Activated CD8-positive, alpha-beta memory T cell treated with anti-CD3 and anti-CD28 coated beads for 36 hours (primary cell): ENCODE data around the gene GLI2. TPM values are rescaled to one million over a fixed set of nuclear protein-coding genes. Genes with fewer than 3 reads are reported as not detected.

Experiments used
- CTCF ChIA-PET: fragments of 350-600 bp; sonication (Branson Sonifier 250); formaldehyde crosslinking; loops from one replicate; lab custom pipeline; 2021; ENCODE audit warnings: antibody characterized with exemption; lab: Charles Lee
- POLR2A ChIA-PET: fragments of 350-600 bp; sonication (Branson Sonifier 250); formaldehyde crosslinking; loops from one replicate; lab custom pipeline; 2021; ENCODE audit warnings: antibody characterized with exemption; lab: Charles Lee
- total RNA-seq, 2 experiments: library from RNA; stranded (reverse); gene quantifications; one replicate each; pipeline ENCODE4 v1.2.3, GENCODE V29; 2021

The GLI2 gene
- total RNA-seq, 2 experiments from 2014 or later, result not detected

GRCh38 chr2:120734930-120735651 lies 577 bp upstream of the GLI2 start:
- POLR2A ChIA-PET, result no interaction called here

GRCh38 chr2:120736202-120736623 lies 545 bp downstream of the GLI2 start:
- ChIA-PET POLR2A (no interaction called here), CTCF (no interaction called here)

More at GRCh38 chr2:120734930-120735651, 577 bp upstream of the GLI2 start:
- CTCF ChIA-PET, result no interaction called here

- ChIA-PET CTCF (no interaction called here), POLR2A (no interaction called here)
Observed at GRCh38 chr2:120736624-120737339, 1.1 kb downstream of the GLI2 start.

- ChIA-PET CTCF (no interaction called here), POLR2A (no interaction called here)
Observed at GRCh38 chr2:120737340-120738101, 1.9 kb downstream of the GLI2 start.

- POLR2A ChIA-PET, result no interaction called here
- CTCF ChIA-PET, result no interaction called here
Observed at GRCh38 chr2:120738117-120738516, 2.4 kb downstream of the GLI2 start.

- POLR2A ChIA-PET, result no interaction called here
- CTCF ChIA-PET, result no interaction called here
Observed at GRCh38 chr2:120738786-120739437, 3.2 kb downstream of the GLI2 start.

GRCh38 chr2:120739438-120740090 lies 3.9 kb downstream of the GLI2 start:
- ChIA-PET CTCF (no interaction called here), POLR2A (no interaction called here)

GRCh38 chr2:120740375-120740764 lies 4.7 kb downstream of the GLI2 start:
- CTCF ChIA-PET, result no interaction called here
- POLR2A ChIA-PET, result no interaction called here

- ChIA-PET CTCF (no interaction called here), POLR2A (no interaction called here)
Observed at GRCh38 chr2:120740765-120741524, 5.3 kb downstream of the GLI2 start.

GRCh38 chr2:120741571-120742561 lies 6.2 kb downstream of the GLI2 start:
- ChIA-PET POLR2A (no interaction called here), CTCF (no interaction called here)

GRCh38 chr2:120743657-120744056 lies 8.0 kb downstream of the GLI2 start:
- ChIA-PET CTCF (no interaction called here), POLR2A (no interaction called here)

GRCh38 chr2:120744817-120745216 lies 9.1 kb downstream of the GLI2 start:
- POLR2A ChIA-PET, result no interaction called here

GRCh38 chr2:120745420-120746111 lies 9.9 kb downstream of the GLI2 start:
- POLR2A ChIA-PET, result no interaction called here
- CTCF ChIA-PET, result no interaction called here

More at GRCh38 chr2:120744817-120745216, 9.1 kb downstream of the GLI2 start:
- CTCF ChIA-PET, result no interaction called here

- POLR2A ChIA-PET, result no interaction called here
- CTCF ChIA-PET, result no interaction called here
Observed at GRCh38 chr2:120746144-120746543, 10.5 kb downstream of the GLI2 start.

GRCh38 chr2:120747281-120747680 lies 11.6 kb downstream of the GLI2 start:
- CTCF ChIA-PET, result no interaction called here

GRCh38 chr2:120747706-120748105 lies 12.0 kb downstream of the GLI2 start:
- ChIA-PET CTCF (interaction anchor here (0.6 kb wide), 1 partner anchor 17 kb away, joined by 3 read pairs; no protein-coding TSS in a partner anchor), POLR2A (no interaction called here)

More at GRCh38 chr2:120747281-120747680, 11.6 kb downstream of the GLI2 start:
- POLR2A ChIA-PET, result no interaction called here

- ChIA-PET POLR2A (no interaction called here), CTCF (interaction anchor here (0.6 kb wide), 1 partner anchor 18 kb away, joined by 3 read pairs; no protein-coding TSS in a partner anchor)
Observed at GRCh38 chr2:120748310-120748709, 12.6 kb downstream of the GLI2 start.
